Kidney (tissue), 14 donors: Measurements from ENCODE around the gene LTC4S. TPM values are rescaled to one million over a fixed set of nuclear protein-coding genes. Genes with fewer than 3 reads are reported as not detected.

Experiments used
- DNase-seq, 5 donors: peaks; one replicate each; pipeline ENCODE4 v3.0.0-alpha.2; 2013 to 2020
- FAIRE-seq: peaks from 2 replicates; lab custom pipeline; 2012; peaks lifted over from hg19 to GRCh38; lab: Jason Lieb, UNC
- H3K27ac ChIP-seq, 2 donors: one replicate each; pipeline ENCODE4 v1.7.0; 2013; ENCODE audit warnings: low read depth in 2 of 2, low read length in 2 of 2, inconsistent platforms in 1 of 2
- H3K27me3 ChIP-seq: one replicate; pipeline ENCODE4 v1.7.1; 2013; ENCODE audit warnings: low read length, inconsistent platforms; ENCODE audit not compliant: control insufficient read depth, insufficient read depth
- H3K36me3 ChIP-seq, 3 donors: one replicate each; pipeline versions ENCODE4 v1.7.0 to v1.7.1; 2013; ENCODE audit warnings: low read length in 3 of 3, control low read depth in 1 of 3, inconsistent platforms in 1 of 3; ENCODE audit not compliant: insufficient read depth in 3 of 3, control insufficient read depth in 2 of 3
- H3K4me1 ChIP-seq, 3 donors: one replicate each; pipeline versions ENCODE4 v1.7.0 to v1.7.1; 2013; ENCODE audit warnings: low read length in 3 of 3, inconsistent platforms in 1 of 3, low read depth in 1 of 3; ENCODE audit not compliant: control insufficient read depth in 2 of 3, insufficient read depth in 2 of 3
- H3K4me3 ChIP-seq, 3 donors: one replicate each; pipeline versions ENCODE4 v1.7.0 to v1.8.1; 2013; ENCODE audit warnings: low read length in 3 of 3, control low read depth in 1 of 3, inconsistent platforms in 1 of 3
- H3K9ac ChIP-seq, 3 donors: one replicate each; pipeline versions ENCODE4 v1.7.0 to v1.7.1; 2013; ENCODE audit warnings: low read length in 3 of 3, control low read depth in 1 of 3, inconsistent platforms in 1 of 3
- H3K9me3 ChIP-seq, 3 donors: one replicate each; pipeline versions ENCODE4 v1.7.0 to v1.7.1; 2013; ENCODE audit warnings: low read length in 3 of 3, control low read depth in 1 of 3, inconsistent platforms in 1 of 3; ENCODE audit not compliant: control insufficient read depth in 2 of 3, insufficient read depth in 1 of 3
- intact Hi-C: fragments of 100-400 bp; cut with DNase I; formaldehyde crosslinking; loops from one replicate; pipeline ENCODE4 v1.11.1; 2022
- polyA plus RNA-seq: library from polyadenylated mRNA; stranded (reverse); fragments of 350-450 nt; fragmentation: Illumina TruSeq; extraction: RNeasy Lipid Tissue Mini Kit (QIAGEN cat#74804); gene quantifications from one replicate; pipeline ENCODE4 v1.2.3, GENCODE V29; 2014; ENCODE audit warnings: low read depth, low replicate concordance; ENCODE audit not compliant: insufficient read depth
- total RNA-seq: library from RNA; stranded (reverse); fragmentation: NEBNext Ultra II Directional; extraction: Animal tissue kit (Norgen Biotek cat#: 25700); gene quantifications from one replicate; pipeline ENCODE4 v1.2.1, GENCODE V29; 2021
- TF ChIP-seq, protein P1 (sequence below): IDR thresholded peaks from 3 replicates; pipeline ENCODE4 v1.5.1; 2012; ENCODE audit warnings: mild to moderate bottlenecking, moderate library complexity, borderline replicate concordance; ENCODE audit not compliant: insufficient read depth; ENCODE audit errors: extremely low read depth
- donor health status: control.
- donor health status: control.
- donor health status: control.
- donor health status: control.
- donor health status: control.
- donor health status: DM: yes; HTN: yes; CAD: no.
- donor health status: Normal renal cell carcinoma (clear cell type).

LTC4S gene
- total and polyA plus RNA-seq, 2 donors from 2014 or later, result 20.1 to 30.6 TPM

DNA sequence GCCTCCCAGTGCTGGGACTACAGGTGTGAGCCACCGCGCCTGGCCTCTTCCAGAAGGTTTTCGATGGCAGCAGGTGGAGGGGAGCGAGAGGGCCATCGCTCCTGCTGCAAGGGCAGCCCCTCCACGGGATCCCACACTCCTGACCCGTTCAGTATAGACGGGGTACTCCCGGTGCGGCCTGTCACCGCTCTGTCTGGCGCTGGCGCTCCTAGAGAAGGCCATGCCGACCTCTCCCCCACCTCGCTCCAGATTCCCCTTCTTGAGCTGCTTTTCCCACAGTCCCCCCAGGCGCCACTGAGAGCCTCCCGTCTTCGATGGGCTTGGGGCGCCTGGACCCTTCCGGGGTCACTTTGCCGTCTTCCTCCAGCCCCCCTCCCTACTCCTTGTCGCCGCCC lies 22.6 kb downstream of the LTC4S start:
- Histone ChIP-seq H3K27me3 (no peaks in the 10 kb centered on the region), H3K27ac (no peak overlapping the region), H3K4me3 (peak overlapping the region in 1 of 3 donors; percentile 32), H3K9me3 (no peaks in the 10 kb centered on the region), H3K36me3 (no peaks in the 10 kb centered on the region), H3K4me1 (peaks cover 0 to 22% (median 21%) of the 10 kb centered on the region in 3 donors), H3K9ac (peak overlapping the region in 1 of 3 donors; percentile 34)
- TF ChIP-seq, protein P1, sequence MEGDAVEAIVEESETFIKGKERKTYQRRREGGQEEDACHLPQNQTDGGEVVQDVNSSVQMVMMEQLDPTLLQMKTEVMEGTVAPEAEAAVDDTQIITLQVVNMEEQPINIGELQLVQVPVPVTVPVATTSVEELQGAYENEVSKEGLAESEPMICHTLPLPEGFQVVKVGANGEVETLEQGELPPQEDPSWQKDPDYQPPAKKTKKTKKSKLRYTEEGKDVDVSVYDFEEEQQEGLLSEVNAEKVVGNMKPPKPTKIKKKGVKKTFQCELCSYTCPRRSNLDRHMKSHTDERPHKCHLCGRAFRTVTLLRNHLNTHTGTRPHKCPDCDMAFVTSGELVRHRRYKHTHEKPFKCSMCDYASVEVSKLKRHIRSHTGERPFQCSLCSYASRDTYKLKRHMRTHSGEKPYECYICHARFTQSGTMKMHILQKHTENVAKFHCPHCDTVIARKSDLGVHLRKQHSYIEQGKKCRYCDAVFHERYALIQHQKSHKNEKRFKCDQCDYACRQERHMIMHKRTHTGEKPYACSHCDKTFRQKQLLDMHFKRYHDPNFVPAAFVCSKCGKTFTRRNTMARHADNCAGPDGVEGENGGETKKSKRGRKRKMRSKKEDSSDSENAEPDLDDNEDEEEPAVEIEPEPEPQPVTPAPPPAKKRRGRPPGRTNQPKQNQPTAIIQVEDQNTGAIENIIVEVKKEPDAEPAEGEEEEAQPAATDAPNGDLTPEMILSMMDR, result no peak
- FAIRE-seq (no peak), DNase-seq (peak in 1 of 5 donors; percentile 75)
- intact Hi-C loops, result no loop called here

DNA sequence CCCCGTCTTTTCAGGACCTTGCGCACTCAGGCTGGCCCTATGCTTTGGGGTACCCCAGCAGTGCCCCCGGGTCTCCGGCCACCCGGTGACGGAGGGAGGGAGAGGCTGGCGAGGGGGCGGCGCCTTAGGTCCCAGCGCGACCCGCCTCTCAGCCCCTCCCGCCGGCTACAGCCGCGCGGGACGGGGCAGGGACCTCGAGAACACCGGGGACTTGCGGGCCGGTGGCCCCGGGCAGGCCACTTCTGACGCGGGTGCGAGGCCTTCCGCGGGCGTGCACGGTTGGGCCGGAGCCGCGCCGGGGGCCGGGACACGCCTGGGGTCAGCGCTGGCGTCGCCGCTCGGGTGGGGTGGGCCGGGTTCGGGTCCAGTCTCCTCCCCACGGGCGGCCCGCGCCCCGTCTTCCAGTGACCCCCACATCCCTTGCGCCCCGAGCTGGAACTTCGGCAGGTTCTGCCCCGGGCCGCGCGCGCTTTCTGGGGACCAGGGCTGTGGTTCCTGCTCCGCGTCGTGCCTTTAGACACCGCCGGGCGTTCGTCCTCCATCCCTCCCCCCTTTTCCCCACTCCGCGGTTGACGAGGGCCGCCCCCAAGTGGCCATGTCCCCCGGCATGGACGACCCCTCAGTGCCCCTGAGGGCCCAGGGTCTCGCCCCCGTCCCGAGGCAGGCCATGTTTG lies 23.1 kb downstream of the LTC4S start:
- no peaks in the 10 kb centered on the region for H3K27me3 ChIP-seq
- intact Hi-C loops, result no loop called here
- H3K4me1 ChIP-seq, result peaks cover 0 to 24% (median 23%) of the 10 kb centered on the region in 3 donors
- DNase-seq (peak in 2 of 5 donors; percentile 67 to 86), FAIRE-seq (no peak)
- no peaks in the 10 kb centered on the region for H3K9me3 ChIP-seq
- peak overlapping the region in 2 of 3 donors; percentile 24 to 34 for H3K9ac ChIP-seq
- TF ChIP-seq, protein P1, result no peak
- H3K27ac ChIP-seq, result no peak overlapping the region
- no peaks in the 10 kb centered on the region for H3K36me3 ChIP-seq
- peak overlapping the region in 1 of 3 donors; percentile 32 for H3K4me3 ChIP-seq

DNA sequence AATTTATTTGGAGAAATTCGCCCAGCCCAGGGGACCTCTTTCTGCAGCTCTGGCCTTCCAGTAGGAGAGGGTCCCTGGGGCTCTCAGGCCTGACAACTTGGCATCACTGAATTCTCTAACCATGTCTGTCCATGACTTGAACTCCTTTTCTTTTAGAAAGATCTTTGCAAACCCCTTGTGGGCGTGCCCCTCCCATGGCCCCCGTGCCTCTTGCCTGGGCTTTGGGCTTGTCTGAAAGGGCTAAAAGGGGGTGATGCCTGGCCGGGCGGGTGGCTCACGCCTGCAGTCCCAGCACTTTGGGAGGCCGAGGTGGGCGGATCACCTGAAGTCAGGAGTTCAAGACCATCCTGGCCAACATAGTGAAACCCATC lies 23.7 kb downstream of the LTC4S start:
- TF ChIP-seq, protein P1, result no peak
- Histone ChIP-seq H3K4me1 (peaks cover 0 to 29% (median 28%) of the 10 kb centered on the region in 3 donors), H3K4me3 (peak overlapping the region in 1 of 3 donors; percentile 32), H3K9me3 (no peaks in the 10 kb centered on the region), H3K36me3 (no peaks in the 10 kb centered on the region), H3K27me3 (no peaks in the 10 kb centered on the region), H3K27ac (no peak overlapping the region), H3K9ac (peak overlapping the region in 1 of 3 donors; percentile 34)
- FAIRE-seq, result no peak
- intact Hi-C loops, result no loop called here
- peak in 2 of 5 donors; percentile 63 to 81 for DNase-seq
